ENCODE measurements around the gene SLC5A2. TPM values are rescaled to one million over a fixed set of nuclear protein-coding genes. Genes with fewer than 3 reads are reported as not detected.

The SLC5A2 gene
- total and polyA plus RNA-seq, 2 of the 13 experiments (the other 11 are each of a cell fraction or from before 2014, with no cell fraction given): 0.24 to 0.97 TPM

DNA sequence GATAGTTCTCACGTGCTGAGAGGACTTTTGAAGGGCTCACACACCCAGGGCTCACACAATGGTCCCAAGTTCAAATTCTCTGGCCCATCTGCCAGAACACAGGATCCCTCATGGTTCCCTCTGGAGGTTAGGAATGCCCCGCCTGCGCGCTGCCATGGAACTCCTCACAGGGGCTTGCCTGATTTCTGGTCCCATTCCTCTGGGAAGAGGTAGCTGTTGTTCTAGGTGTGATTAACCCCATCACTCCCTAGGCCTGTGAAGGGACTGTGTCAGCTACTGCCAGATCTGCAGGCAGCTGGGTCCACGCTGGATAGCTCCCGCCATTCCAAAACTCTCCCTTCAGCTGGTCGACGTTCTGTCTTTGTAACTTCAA lies 25.9 kb upstream of the SLC5A2 start (continued):
- TF ChIP-seq, protein P1, sequence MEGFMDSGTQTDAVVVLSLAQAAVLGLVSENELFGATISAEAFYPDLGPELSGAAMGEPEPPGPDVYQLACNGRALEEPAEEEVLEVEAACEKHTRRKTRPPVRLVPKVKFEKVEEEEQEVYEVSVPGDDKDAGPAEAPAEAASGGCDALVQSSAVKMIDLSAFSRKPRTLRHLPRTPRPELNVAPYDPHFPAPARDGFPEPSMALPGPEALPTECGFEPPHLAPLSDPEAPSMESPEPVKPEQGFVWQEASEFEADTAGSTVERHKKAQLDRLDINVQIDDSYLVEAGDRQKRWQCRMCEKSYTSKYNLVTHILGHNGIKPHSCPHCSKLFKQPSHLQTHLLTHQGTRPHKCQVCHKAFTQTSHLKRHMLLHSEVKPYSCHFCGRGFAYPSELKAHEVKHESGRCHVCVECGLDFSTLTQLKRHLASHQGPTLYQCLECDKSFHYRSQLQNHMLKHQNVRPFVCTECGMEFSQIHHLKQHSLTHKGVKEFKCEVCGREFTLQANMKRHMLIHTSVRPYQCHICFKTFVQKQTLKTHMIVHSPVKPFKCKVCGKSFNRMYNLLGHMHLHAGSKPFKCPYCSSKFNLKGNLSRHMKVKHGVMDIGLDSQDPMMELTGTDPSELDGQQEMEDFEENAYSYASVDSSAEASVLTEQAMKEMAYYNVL (CRISPR knock-in tag; IDR thresholded peaks at IDR 0.05; ENCODE audit: borderline replicate concordance): no peak
- TF ChIP-seq PLRG1 (conservative IDR thresholded peaks at IDR 0.05): no peak
- TF ChIP-seq ZNF557 (CRISPR knock-in tag; IDR thresholded peaks at IDR 0.05): no peak
- TF ChIP-seq ZNF251 (CRISPR knock-in tag; IDR thresholded peaks at IDR 0.05): no peak
- 0 out of 2 replicates have a peak, but pooled peaks have one; percentile 5 for TF ChIP-seq ZNF230 (CRISPR knock-in tag; IDR thresholded peaks at IDR 0.05)
- TF ChIP-seq ZNF556 (CRISPR knock-in tag; IDR thresholded peaks at IDR 0.05; ENCODE audit: borderline replicate concordance): no peak
- TF ChIP-seq, protein P2, sequence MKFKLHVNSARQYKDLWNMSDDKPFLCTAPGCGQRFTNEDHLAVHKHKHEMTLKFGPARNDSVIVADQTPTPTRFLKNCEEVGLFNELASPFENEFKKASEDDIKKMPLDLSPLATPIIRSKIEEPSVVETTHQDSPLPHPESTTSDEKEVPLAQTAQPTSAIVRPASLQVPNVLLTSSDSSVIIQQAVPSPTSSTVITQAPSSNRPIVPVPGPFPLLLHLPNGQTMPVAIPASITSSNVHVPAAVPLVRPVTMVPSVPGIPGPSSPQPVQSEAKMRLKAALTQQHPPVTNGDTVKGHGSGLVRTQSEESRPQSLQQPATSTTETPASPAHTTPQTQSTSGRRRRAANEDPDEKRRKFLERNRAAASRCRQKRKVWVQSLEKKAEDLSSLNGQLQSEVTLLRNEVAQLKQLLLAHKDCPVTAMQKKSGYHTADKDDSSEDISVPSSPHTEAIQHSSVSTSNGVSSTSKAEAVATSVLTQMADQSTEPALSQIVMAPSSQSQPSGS (CRISPR knock-in tag; IDR thresholded peaks at IDR 0.05): 0 out of 2 replicates have a peak, but pooled peaks have one; percentile 30
- no peak for TF ChIP-seq XBP1 (CRISPR knock-in tag; IDR thresholded peaks at IDR 0.05)
- peak; percentile 68; the same call in 1 of the 2 replicates for TF ChIP-seq ZNF652 (CRISPR knock-in tag; IDR thresholded peaks at IDR 0.05; ENCODE audit: borderline replicate concordance, low read depth)
- no peak for TF ChIP-seq PAX8 (CRISPR knock-in tag; IDR thresholded peaks at IDR 0.05; ENCODE audit: borderline replicate concordance)
- TF ChIP-seq ZNF431 (CRISPR knock-in tag; IDR thresholded peaks at IDR 0.05; ENCODE audit: borderline replicate concordance, low read depth): peak; percentile 25; the same call in 1 of the 2 replicates
- no peak for TF ChIP-seq U2AF1 (optimal IDR thresholded peaks at IDR 0.05; ENCODE audit: low read depth, low read length)
- TF ChIP-seq, protein P3, sequence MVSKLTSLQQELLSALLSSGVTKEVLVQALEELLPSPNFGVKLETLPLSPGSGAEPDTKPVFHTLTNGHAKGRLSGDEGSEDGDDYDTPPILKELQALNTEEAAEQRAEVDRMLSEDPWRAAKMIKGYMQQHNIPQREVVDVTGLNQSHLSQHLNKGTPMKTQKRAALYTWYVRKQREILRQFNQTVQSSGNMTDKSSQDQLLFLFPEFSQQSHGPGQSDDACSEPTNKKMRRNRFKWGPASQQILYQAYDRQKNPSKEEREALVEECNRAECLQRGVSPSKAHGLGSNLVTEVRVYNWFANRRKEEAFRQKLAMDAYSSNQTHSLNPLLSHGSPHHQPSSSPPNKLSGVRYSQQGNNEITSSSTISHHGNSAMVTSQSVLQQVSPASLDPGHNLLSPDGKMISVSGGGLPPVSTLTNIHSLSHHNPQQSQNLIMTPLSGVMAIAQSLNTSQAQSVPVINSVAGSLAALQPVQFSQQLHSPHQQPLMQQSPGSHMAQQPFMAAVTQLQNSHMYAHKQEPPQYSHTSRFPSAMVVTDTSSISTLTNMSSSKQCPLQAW (CRISPR knock-in tag; IDR thresholded peaks at IDR 0.05): no peak
- TF ChIP-seq, protein P4, sequence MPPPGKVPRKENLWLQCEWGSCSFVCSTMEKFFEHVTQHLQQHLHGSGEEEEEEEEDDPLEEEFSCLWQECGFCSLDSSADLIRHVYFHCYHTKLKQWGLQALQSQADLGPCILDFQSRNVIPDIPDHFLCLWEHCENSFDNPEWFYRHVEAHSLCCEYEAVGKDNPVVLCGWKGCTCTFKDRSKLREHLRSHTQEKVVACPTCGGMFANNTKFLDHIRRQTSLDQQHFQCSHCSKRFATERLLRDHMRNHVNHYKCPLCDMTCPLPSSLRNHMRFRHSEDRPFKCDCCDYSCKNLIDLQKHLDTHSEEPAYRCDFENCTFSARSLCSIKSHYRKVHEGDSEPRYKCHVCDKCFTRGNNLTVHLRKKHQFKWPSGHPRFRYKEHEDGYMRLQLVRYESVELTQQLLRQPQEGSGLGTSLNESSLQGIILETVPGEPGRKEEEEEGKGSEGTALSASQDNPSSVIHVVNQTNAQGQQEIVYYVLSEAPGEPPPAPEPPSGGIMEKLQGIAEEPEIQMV (CRISPR knock-in tag; IDR thresholded peaks at IDR 0.05; ENCODE audit: low read depth): no peak
- TF ChIP-seq, protein P5, sequence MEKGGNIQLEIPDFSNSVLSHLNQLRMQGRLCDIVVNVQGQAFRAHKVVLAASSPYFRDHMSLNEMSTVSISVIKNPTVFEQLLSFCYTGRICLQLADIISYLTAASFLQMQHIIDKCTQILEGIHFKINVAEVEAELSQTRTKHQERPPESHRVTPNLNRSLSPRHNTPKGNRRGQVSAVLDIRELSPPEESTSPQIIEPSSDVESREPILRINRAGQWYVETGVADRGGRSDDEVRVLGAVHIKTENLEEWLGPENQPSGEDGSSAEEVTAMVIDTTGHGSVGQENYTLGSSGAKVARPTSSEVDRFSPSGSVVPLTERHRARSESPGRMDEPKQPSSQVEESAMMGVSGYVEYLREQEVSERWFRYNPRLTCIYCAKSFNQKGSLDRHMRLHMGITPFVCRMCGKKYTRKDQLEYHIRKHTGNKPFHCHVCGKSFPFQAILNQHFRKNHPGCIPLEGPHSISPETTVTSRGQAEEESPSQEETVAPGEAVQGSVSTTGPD (CRISPR knock-in tag; IDR thresholded peaks at IDR 0.05): no peak
- TF ChIP-seq ZNF678 (CRISPR knock-in tag; IDR thresholded peaks at IDR 0.05): no peak
- TF ChIP-seq ZNF562 (CRISPR knock-in tag; IDR thresholded peaks at IDR 0.05; ENCODE audit: borderline replicate concordance): no peak
- TF ChIP-seq ZNF615 (CRISPR knock-in tag; IDR thresholded peaks at IDR 0.05; ENCODE audit: borderline replicate concordance): no peak
- TF ChIP-seq, protein P6, sequence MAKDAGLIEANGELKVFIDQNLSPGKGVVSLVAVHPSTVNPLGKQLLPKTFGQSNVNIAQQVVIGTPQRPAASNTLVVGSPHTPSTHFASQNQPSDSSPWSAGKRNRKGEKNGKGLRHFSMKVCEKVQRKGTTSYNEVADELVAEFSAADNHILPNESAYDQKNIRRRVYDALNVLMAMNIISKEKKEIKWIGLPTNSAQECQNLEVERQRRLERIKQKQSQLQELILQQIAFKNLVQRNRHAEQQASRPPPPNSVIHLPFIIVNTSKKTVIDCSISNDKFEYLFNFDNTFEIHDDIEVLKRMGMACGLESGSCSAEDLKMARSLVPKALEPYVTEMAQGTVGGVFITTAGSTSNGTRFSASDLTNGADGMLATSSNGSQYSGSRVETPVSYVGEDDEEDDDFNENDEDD (CRISPR knock-in tag; IDR thresholded peaks at IDR 0.05; ENCODE audit: borderline replicate concordance): no peak
- TF ChIP-seq TOE1 (CRISPR knock-in tag; IDR thresholded peaks at IDR 0.05): no peak
- TF ChIP-seq SOX6 (IDR thresholded peaks at IDR 0.05): no peak
- TF ChIP-seq SOX6 (CRISPR knock-in tag; IDR thresholded peaks at IDR 0.05): no peak
- TF ChIP-seq MED13 (CRISPR knock-in tag; IDR thresholded peaks at IDR 0.05): no peak
